Neural progenitor cell (in vitro differentiated cells): ENCODE data around the gene SLC28A3.

Source experiments
- EZH2 ChIP-seq: fragments of 200-600 bp; sonication (generic); IDR thresholded peaks from 2 replicates; pipeline ENCODE4 v1.6.1; 2017; ENCODE audit warnings: antibody characterized with exemption, mild to moderate bottlenecking, moderate library complexity
- EZH2phosphoT487 ChIP-seq: fragments of 200-600 bp; sonication (generic); IDR thresholded peaks from 2 replicates; pipeline ENCODE4 v1.6.1; 2017; ENCODE audit warnings: antibody characterized with exemption
- TF ChIP-seq, protein P1 (sequence below): fragments of 200-600 bp; sonication (generic); IDR thresholded peaks from 2 replicates; pipeline ENCODE4 v1.5.1; 2017; ENCODE audit warnings: antibody characterized with exemption, mild to moderate bottlenecking

GRCh38 chr9:84368601-84369000 lies 28.0 kb upstream of the SLC28A3 start:
- no peak for TF ChIP-seq EZH2
- TF ChIP-seq, protein P1, sequence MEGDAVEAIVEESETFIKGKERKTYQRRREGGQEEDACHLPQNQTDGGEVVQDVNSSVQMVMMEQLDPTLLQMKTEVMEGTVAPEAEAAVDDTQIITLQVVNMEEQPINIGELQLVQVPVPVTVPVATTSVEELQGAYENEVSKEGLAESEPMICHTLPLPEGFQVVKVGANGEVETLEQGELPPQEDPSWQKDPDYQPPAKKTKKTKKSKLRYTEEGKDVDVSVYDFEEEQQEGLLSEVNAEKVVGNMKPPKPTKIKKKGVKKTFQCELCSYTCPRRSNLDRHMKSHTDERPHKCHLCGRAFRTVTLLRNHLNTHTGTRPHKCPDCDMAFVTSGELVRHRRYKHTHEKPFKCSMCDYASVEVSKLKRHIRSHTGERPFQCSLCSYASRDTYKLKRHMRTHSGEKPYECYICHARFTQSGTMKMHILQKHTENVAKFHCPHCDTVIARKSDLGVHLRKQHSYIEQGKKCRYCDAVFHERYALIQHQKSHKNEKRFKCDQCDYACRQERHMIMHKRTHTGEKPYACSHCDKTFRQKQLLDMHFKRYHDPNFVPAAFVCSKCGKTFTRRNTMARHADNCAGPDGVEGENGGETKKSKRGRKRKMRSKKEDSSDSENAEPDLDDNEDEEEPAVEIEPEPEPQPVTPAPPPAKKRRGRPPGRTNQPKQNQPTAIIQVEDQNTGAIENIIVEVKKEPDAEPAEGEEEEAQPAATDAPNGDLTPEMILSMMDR = no peak
- no peak for TF ChIP-seq EZH2phosphoT487
